Mesenchymal stem cell (in vitro differentiated cells and primary cell): ENCODE results near the gene FARS2.

ENCODE experiments used
- DNase-seq: peaks from one replicate; pipeline ENCODE4 v3.0.0-alpha.2; 2013
- H2AFZ ChIP-seq: one replicate; pipeline ENCODE4 v1.6.1; 2013; ENCODE audit warnings: low read depth, mild to moderate bottlenecking, control low read depth, inconsistent platforms, low read length, moderate library complexity
- H2AK5ac ChIP-seq: 2 replicates; pipeline ENCODE4 v1.6.1; 2013; ENCODE audit warnings: low read length, moderate library complexity, mild to moderate bottlenecking, inconsistent platforms; ENCODE audit not compliant: severe bottlenecking
- H2BK120ac ChIP-seq: one replicate; pipeline ENCODE4 v1.6.1; 2013; ENCODE audit warnings: low read depth, mild to moderate bottlenecking, inconsistent platforms, low read length, moderate library complexity
- H2BK12ac ChIP-seq, 2 experiments: one replicate each; pipeline ENCODE4 v1.6.1; 2013; ENCODE audit warnings: inconsistent platforms in 2 of 2, low read length in 2 of 2, mild to moderate bottlenecking in 2 of 2, moderate library complexity in 2 of 2, control low read depth in 1 of 2
- H2BK15ac ChIP-seq: one replicate; pipeline ENCODE4 v1.6.1; 2013; ENCODE audit warnings: mild to moderate bottlenecking, low read depth, inconsistent platforms; ENCODE audit not compliant: poor library complexity, severe bottlenecking
- H2BK5ac ChIP-seq: 2 replicates; pipeline ENCODE4 v1.6.1; 2013; ENCODE audit warnings: low read depth, mild to moderate bottlenecking, low read length, control low read depth, inconsistent platforms; ENCODE audit not compliant: poor library complexity, severe bottlenecking
- H3K14ac ChIP-seq, 2 experiments: one replicate each; pipeline ENCODE4 v1.6.1; 2013; ENCODE audit warnings: inconsistent platforms in 2 of 2, low read length in 2 of 2, control low read depth in 1 of 2, mild to moderate bottlenecking in 1 of 2, moderate library complexity in 1 of 2
- H3K18ac ChIP-seq, 2 experiments: one replicate each; pipeline ENCODE4 v1.6.1; 2013; ENCODE audit warnings: inconsistent platforms in 2 of 2, low read length in 2 of 2, control low read depth in 1 of 2, low read depth in 1 of 2, mild to moderate bottlenecking in 1 of 2
- H3K23ac ChIP-seq, 2 experiments: one replicate each; pipeline ENCODE4 v1.6.1; 2013; ENCODE audit warnings: inconsistent platforms in 2 of 2, low read length in 2 of 2, mild to moderate bottlenecking in 2 of 2, moderate library complexity in 2 of 2, control low read depth in 1 of 2
- H3K27ac ChIP-seq: 2 replicates; pipeline ENCODE4 v1.5.1; 2013; ENCODE audit warnings: mild to moderate bottlenecking, moderate library complexity, low read length, control low read depth, inconsistent platforms; ENCODE audit not compliant: poor library complexity, severe bottlenecking
- H3K27me3 ChIP-seq, 2 experiments: 2 replicates each; pipeline versions ENCODE4 v1.6.1 to v1.7.0; 2013; ENCODE audit warnings: low read length in 2 of 2, mild to moderate bottlenecking in 2 of 2, moderate library complexity in 2 of 2, control low read depth in 1 of 2, inconsistent platforms in 1 of 2; ENCODE audit not compliant: control insufficient read depth in 1 of 2, insufficient read depth in 1 of 2
- H3K36me3 ChIP-seq, 2 experiments: 2 replicates each; pipeline versions ENCODE4 v1.6.1 to v1.7.0; 2013; ENCODE audit warnings: low read length in 2 of 2, control low read depth in 1 of 2, inconsistent platforms in 1 of 2, low read depth in 1 of 2, mild to moderate bottlenecking in 1 of 2; ENCODE audit not compliant: insufficient read depth in 2 of 2, control insufficient read depth in 1 of 2
- H3K4ac ChIP-seq, 2 experiments: one replicate each; pipeline ENCODE4 v1.6.1; 2013; ENCODE audit warnings: inconsistent platforms in 2 of 2, low read length in 2 of 2, mild to moderate bottlenecking in 2 of 2, moderate library complexity in 2 of 2, control low read depth in 1 of 2, low read depth in 1 of 2
- H3K4me1 ChIP-seq: 2 replicates; pipeline ENCODE4 v1.6.1; 2013; ENCODE audit warnings: low read depth, low read length, control low read depth; ENCODE audit not compliant: control insufficient read depth, insufficient read depth
- H3K4me2 ChIP-seq: 2 replicates; pipeline ENCODE4 v1.6.1; 2013; ENCODE audit warnings: low read length, mild to moderate bottlenecking, inconsistent platforms; ENCODE audit not compliant: poor library complexity, severe bottlenecking
- H3K4me3 ChIP-seq, 2 experiments: 2 replicates each; pipeline versions ENCODE4 v1.5.1 to v1.7.0; 2013; ENCODE audit warnings: low read length in 2 of 2, mild to moderate bottlenecking in 2 of 2, control low read depth in 1 of 2, low read depth in 1 of 2; ENCODE audit not compliant: insufficient read depth in 1 of 2
- H3K79me1 ChIP-seq: replicated peaks from 2 replicates; pipeline ENCODE4 v1.6.1; 2013; ENCODE audit warnings: mild to moderate bottlenecking, control low read depth, low read length, inconsistent platforms; ENCODE audit not compliant: poor library complexity, severe bottlenecking
- H3K9ac ChIP-seq: 2 replicates; pipeline ENCODE4 v1.7.0; 2013; ENCODE audit warnings: mild to moderate bottlenecking, low read length, moderate library complexity
- H3K9me3 ChIP-seq: 2 replicates; pipeline ENCODE4 v1.7.0; 2013; ENCODE audit warnings: mild to moderate bottlenecking, low read length; ENCODE audit not compliant: control insufficient read depth
- H4K8ac ChIP-seq: one replicate; pipeline ENCODE4 v1.6.1; 2013; ENCODE audit warnings: inconsistent platforms, mild to moderate bottlenecking, low read length, moderate library complexity
- H4K91ac ChIP-seq: one replicate; pipeline ENCODE4 v1.6.1; 2013; ENCODE audit warnings: mild to moderate bottlenecking, low read length, inconsistent platforms
- WGBS: methylation state at CpG from one replicate; pipeline ENCODE4 v1.1.7; 2013; ENCODE audit warnings: mixed read lengths; 5-methylcytosine and 5-hydroxymethylcytosine counted together

FARS2 gene

DNA sequence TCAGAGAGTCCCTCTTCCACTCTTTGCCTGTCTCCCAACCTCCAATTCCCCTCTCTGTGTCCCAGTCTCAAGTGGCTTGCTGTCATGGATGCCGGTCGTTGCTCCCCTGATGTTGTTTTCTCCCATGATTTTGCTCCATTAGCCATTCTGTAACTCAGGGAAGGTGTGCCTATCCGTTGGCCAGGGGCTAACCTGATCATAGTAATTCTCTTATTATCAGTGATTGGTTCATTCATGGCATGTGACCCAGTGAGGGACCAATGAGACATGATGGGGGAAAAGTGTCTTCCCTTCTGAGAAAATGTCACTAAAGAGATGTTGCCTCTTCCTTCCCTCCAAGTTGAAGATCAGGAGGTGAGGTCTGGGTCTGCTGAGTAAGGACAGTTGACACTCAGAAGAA, 214.5 kb downstream of the FARS2 start:
- H3K27me3 ChIP-seq: no peaks in the 10 kb centered on the region
- no peaks in the 10 kb centered on the region for H3K36me3 ChIP-seq
- H3K79me1 ChIP-seq: peaks cover 4% of the 10 kb centered on the region
- no peak overlapping the region for H3K27ac ChIP-seq
- H3K14ac ChIP-seq: no peak overlapping the region
- no peak overlapping the region for H2AK5ac ChIP-seq
- H3K4me2 ChIP-seq: no peak overlapping the region
- H3K23ac ChIP-seq: no peak overlapping the region
- H3K4me1 ChIP-seq: peaks cover 5% of the 10 kb centered on the region
- no peak for DNase-seq
- H3K9ac ChIP-seq: no peak overlapping the region
- no peaks in the 10 kb centered on the region for H3K9me3 ChIP-seq
- H2BK12ac ChIP-seq: no peak overlapping the region
- H2BK5ac ChIP-seq: no peak overlapping the region
- H4K91ac ChIP-seq: no peak overlapping the region
- H2AFZ ChIP-seq: no peak overlapping the region
- no peak overlapping the region for H3K4ac ChIP-seq
- H2BK15ac ChIP-seq: no peak overlapping the region
- H2BK120ac ChIP-seq: no peak overlapping the region
- H3K18ac ChIP-seq: no peak overlapping the region
- 88% methylated on average over 3 of the region's 3 CpGs for WGBS
- no peak overlapping the region for H3K4me3 ChIP-seq
- H4K8ac ChIP-seq: no peak overlapping the region

- Histone ChIP-seq H4K91ac (no peak overlapping the region), H2AK5ac (no peak overlapping the region), H3K36me3 (no peaks in the 10 kb centered on the region), H3K79me1 (peaks cover 8% of the 10 kb centered on the region), H2AFZ (no peak overlapping the region), H3K4me1 (no peaks in the 10 kb centered on the region), H3K27me3 (no peaks in the 10 kb centered on the region), H3K14ac (no peak overlapping the region), H4K8ac (no peak overlapping the region), H3K18ac (peak overlapping the region in 1 of 2 experiments; percentile 28), H2BK5ac (no peak overlapping the region), H2BK15ac (no peak overlapping the region), H3K9ac (no peak overlapping the region), H3K9me3 (no peaks in the 10 kb centered on the region), H3K27ac (no peak overlapping the region), H3K4me3 (no peak overlapping the region), H3K23ac (no peak overlapping the region), H2BK120ac (no peak overlapping the region), H2BK12ac (no peak overlapping the region), H3K4ac (no peak overlapping the region), H3K4me2 (no peak overlapping the region)
- 82% methylated on average over 6 of the region's 6 CpGs for WGBS
- no peak for DNase-seq
Measured at GRCh38 chr6:5478380-5478779, 217.1 kb downstream of the FARS2 start.

- no peak overlapping the region for H3K9ac ChIP-seq
- H4K91ac ChIP-seq: no peak overlapping the region
- no peak overlapping the region for H3K4me2 ChIP-seq
- H3K23ac ChIP-seq: no peak overlapping the region
- H3K9me3 ChIP-seq: no peaks in the 10 kb centered on the region
- H3K4me3 ChIP-seq: peak overlapping the region in 1 of 2 experiments; percentile 15
- no peaks in the 10 kb centered on the region for H3K4me1 ChIP-seq
- no peak for DNase-seq
- no peak overlapping the region for H2AFZ ChIP-seq
- H3K79me1 ChIP-seq: peaks cover 13% of the 10 kb centered on the region
- H3K14ac ChIP-seq: no peak overlapping the region
- H4K8ac ChIP-seq: no peak overlapping the region
- no peaks in the 10 kb centered on the region for H3K27me3 ChIP-seq
- no peak overlapping the region for H2BK12ac ChIP-seq
- no peak overlapping the region for H3K27ac ChIP-seq
- no peak overlapping the region for H2BK15ac ChIP-seq
- no peak overlapping the region for H3K4ac ChIP-seq
- H3K18ac ChIP-seq: no peak overlapping the region
- H2BK5ac ChIP-seq: no peak overlapping the region
- no peak overlapping the region for H2BK120ac ChIP-seq
- WGBS: 87% methylated on average over 7 of the region's 8 CpGs
- no peaks in the 10 kb centered on the region for H3K36me3 ChIP-seq
- H2AK5ac ChIP-seq: no peak overlapping the region
Measured at GRCh38 chr6:5481033-5481432, 219.7 kb downstream of the FARS2 start.

GRCh38 chr6:5481750-5482149, 220.4 kb downstream of the FARS2 start:
- DNase-seq: no peak
- Histone ChIP-seq H3K14ac (no peak overlapping the region), H2BK120ac (no peak overlapping the region), H3K27me3 (no peaks in the 10 kb centered on the region), H4K8ac (no peak overlapping the region), H3K23ac (no peak overlapping the region), H3K18ac (no peak overlapping the region), H3K4me2 (no peak overlapping the region), H3K27ac (no peak overlapping the region), H3K9ac (no peak overlapping the region), H2BK15ac (peak overlapping the region; percentile 18), H2AFZ (no peak overlapping the region), H3K4ac (no peak overlapping the region), H4K91ac (no peak overlapping the region), H3K9me3 (no peaks in the 10 kb centered on the region), H3K4me1 (no peaks in the 10 kb centered on the region), H3K36me3 (no peaks in the 10 kb centered on the region), H3K4me3 (no peak overlapping the region), H2BK12ac (no peak overlapping the region), H2AK5ac (no peak overlapping the region), H3K79me1 (peaks cover 13% of the 10 kb centered on the region), H2BK5ac (no peak overlapping the region)
- WGBS: 85% methylated on average over 7 of the region's 9 CpGs
